ENCODE measurements around the gene RTN3.

- TF ChIP-seq EZH2phosphoT487 (IDR thresholded peaks at IDR 0.05; ENCODE audit: borderline replicate concordance, low read depth, low read length) (no peak), CTCF (conservative IDR thresholded peaks at IDR 0.05; ENCODE audit: low read length) (no peak; the same call in 1 of the 2 replicates)
Observed at GRCh38 chr11:63681321-63682065, at the start of gene RTN3.

All from OCI-LY7 (cell line).